GM18511 (cell line): ENCODE data around the gene AATF.

ENCODE experiments used
- ATAC-seq: cut with Tn5 transposase; IDR thresholded peaks from one replicate; pipeline ENCODE4 v1.9.1; 2021; ENCODE audit warnings: mild to moderate bottlenecking, moderate library complexity; ENCODE audit not compliant: unreplicated experiment

The AATF gene, protein sequence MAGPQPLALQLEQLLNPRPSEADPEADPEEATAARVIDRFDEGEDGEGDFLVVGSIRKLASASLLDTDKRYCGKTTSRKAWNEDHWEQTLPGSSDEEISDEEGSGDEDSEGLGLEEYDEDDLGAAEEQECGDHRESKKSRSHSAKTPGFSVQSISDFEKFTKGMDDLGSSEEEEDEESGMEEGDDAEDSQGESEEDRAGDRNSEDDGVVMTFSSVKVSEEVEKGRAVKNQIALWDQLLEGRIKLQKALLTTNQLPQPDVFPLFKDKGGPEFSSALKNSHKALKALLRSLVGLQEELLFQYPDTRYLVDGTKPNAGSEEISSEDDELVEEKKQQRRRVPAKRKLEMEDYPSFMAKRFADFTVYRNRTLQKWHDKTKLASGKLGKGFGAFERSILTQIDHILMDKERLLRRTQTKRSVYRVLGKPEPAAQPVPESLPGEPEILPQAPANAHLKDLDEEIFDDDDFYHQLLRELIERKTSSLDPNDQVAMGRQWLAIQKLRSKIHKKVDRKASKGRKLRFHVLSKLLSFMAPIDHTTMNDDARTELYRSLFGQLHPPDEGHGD

DNA sequence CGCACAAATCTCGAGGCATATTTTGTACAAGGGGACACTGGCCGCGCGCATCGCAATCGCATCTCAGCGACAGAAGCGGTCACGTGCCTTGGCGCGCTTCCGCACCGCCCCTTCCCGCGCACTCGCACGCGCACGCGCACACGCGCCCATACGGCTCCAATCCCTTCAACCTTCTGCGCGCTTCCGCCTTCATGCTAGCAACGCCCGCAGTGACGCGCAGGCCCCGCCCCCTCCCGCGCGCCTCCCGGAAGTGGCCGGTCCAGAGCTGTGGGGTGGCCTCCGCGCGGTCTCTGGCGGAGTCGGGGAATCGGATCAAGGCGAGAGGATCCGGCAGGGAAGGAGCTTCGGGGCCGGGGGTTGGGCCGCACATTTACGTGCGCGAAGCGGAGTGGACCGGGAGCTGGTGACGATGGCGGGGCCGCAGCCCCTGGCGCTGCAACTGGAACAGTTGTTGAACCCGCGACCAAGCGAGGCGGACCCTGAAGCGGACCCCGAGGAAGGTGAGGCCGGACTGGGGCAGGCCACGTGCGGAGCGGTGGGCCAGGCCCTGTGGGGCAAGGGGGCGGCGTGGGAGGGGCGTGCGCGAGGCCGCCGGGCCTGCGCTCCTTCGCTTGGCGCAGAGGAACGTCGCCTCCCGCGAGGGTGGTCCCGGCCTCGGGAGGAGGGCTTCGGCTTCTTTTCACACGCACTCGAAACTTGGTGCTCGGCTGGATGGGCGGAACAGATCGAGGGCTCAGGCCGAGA, at the start of gene AATF:
TSS of gene AATF (plus strand) at position 238 of the 744 bp plus-strand sequence. CDS start at position 410, 172 bp downstream.
- peak; percentile 94 for ATAC-seq

DNA sequence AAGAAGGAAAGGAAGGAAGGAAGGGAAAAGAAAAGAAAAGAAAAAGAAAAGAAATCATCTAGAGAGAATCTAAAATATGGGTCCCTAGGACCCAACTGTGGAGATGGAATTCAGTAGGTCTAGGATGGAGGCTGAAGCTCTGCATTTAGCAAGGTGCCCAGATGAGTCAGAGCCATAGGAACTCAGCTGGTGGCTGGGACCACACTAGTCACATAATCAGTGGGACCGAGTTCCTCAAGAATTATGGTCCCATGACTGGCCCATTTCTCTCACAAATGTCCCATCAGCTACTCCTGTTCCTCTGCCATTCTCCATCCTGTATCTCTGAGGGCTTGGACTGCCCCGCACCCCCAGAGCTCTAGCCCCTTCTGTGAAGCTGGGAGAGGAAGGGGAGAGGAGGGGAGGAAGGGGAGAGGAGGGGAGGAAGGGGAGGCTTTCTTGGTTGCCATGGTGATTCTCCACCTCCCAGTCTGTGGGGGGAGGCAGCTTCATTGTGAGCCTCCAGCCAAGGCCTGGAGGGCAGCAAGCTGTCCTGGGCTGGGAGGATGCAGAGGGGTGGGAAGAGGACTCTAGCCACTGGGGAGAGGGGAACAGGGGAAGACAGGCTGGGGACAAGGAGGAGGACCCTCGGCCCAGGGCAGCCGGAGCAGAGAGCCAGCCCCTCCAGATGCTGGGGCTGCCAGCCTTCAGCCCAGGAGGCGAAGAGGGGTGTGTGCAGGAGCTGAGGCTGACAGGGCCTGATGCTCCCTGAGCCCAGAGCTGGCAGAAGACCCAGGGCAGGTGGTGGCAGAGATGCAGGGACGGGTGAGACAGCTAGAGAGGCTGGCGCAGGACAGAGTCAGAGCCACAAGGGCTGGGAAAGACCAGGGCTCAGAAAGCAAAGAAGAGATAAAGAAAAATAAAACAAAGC, 49.2 kb upstream of the AATF start:
- no peak for ATAC-seq

GRCh38 chr17:36900160-36900512, 48.6 kb upstream of the AATF start:
- ATAC-seq: no peak

GRCh38 chr17:36901506-36901905, 47.2 kb upstream of the AATF start:
- no peak for ATAC-seq

- no peak for ATAC-seq
These were observed 41.3 kb upstream of the AATF start for GRCh38 chr17:36907407-36907806.

DNA sequence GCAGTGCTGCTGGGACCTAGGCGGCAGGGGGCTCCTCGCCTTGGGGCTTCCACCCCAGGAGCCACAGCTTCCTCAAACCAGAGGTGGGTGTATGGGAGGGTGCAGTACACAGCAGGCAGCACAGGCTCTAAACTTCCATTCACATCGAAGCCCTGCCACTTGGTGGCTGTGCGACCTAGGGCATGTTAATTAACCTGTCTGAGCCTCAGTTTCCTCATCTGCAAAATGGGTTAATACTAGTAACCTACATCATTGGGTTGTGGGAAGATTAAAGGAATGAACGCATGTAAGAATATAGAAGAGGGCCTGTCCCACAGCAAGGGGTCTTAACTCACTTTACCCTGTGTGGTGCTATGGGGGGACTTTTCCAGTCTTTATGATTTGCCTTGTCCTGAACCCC, 38.2 kb upstream of the AATF start:
- ATAC-seq: no peak

DNA sequence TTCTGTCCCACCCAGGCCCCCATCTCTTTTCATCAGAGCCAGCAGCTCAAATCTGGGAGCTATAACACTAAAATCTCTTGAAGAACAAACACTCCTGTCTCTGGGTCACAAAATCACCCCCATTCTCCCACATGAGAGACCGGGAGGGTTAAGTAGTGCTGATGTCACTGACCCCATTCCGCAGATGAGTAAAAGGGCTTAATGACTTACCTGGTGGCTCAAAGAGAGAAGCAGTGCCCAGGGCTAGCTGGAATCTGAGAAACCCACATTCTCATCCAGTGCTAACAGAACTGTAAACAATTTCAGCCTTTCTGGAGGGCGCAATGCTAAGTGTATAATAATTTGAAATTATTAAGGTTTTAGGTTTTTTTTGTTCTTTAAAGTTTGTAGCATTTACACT, 37.8 kb upstream of the AATF start:
- ATAC-seq: no peak

DNA sequence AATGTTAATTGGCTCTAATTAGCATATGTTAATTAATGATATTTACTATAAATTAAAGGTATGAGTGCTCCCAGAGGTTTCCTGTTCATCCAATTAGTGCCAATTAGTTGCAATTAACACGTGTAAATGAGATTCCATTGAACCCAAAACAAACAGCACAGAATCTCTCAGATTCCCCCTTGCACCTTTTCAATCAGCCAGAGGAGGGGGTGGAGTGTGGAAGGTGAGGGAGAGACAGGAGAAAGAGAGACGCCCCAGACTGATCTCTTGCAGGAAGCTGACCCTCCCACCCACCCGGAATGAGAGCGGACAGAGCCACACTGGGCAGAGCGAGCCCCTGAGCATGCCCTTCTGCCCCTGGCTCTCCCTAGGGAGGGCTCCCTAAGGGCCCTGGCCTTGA, 35.6 kb upstream of the AATF start:
- ATAC-seq: no peak

DNA sequence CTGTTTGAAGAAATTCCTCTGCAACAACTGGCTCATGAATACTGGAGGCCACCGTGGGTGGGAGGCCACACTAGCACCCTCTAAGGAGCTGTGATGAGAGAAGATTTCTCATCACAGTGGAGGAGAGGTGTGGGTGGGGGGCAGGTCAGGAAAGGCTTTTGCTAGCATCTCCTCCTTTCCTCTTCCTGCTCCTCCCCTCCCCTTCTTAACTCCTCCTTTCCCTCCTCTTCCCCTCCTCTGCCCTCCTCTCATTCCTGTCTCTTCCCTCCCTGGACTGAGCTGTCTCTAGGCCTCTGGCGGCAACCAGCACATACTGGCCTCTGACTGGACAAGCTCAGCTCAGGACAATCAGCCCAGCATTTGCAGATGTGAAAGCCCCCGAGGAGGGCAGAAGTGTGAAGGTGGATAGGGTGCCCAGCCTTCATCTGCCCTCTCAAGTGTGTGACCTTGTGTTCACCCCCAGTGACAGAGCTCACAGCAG, 30.5 kb upstream of the AATF start:
- no peak for ATAC-seq

GRCh38 chr17:36919407-36919968, 29.3 kb upstream of the AATF start:
- no peak for ATAC-seq

DNA sequence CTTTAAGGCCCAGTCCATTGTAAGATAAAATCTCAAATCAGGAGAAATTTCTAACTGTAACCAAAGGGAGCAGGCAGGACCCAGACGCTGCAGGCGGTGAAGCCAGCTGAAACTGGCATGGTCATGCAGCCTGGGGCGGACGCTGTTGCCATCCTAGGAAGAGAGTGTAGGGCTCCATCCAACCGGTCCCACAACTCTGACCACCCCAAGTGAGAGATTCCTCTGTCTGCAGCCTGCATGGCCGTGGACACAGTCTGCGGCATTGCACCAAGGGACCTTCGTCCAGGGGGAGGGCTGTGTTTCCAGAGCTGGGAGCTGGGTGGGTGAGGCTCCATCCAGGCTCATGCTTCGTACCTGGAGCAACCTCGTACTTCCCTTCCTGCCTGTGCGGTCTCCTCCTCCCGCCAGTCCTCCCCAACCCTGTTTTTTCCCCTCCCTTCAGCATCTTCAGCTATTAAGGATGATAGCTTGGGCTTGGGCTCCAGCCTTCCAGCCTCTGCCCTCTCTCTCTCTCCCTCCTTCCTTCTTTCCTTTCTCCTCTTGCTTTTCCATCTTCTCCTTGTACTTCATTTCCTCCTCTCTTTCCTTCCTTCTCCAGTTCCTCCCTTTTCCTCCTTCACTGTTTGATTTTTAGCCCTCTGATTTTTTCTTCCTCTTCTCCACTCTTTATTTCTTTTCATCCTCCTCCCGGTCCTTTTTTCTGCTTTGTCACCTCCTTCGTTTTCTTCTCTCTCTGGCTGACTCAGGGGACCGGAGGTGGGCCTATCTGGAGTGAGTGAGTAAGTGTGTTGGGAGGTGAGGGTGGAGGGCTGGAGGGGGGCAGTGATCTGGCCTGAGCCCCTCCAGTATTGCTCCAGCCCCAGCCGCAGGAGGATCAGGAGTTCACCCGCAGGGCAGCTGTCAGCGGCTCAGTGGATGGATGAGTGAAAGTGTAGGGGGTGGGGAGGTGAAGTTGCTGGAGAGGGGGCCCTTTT, 28.4 kb upstream of the AATF start:
- ATAC-seq: no peak

DNA sequence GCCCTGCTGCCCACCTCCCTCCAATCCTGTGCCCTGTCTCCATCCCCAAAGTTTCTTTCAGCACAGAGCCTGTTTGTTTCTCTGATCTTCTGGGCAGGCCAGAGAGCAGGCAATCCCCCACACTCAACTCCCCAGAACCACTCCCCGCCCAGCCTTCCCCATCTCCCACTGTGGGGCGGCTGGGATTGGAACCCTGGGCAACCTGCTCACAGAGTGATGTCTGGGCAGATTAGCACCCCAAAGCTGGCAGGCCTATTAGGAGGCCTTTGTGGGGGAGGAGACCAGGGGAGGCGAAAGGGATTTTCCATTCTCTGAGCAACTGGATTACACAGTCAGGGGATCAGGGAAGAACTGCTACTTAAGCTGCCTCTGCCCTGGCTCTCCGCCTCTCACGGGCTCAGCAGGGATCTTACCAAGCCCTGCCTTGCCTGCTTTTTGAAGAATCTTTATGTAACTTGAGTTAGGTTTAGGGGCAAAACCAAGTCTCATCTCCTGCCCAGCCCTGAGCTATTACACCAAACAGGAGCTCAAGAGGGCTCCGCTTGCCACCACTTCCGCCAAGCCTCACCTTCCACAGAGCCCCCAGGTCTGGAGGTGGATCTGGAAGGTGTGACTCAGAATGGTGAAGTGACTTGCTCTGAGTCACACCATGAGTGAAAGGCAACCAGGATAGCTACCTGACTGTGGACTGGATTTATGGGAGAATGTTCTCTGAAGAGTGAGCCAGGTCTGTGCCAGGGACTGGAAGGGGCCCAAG, 27.5 kb upstream of the AATF start:
- no peak for ATAC-seq

GRCh38 chr17:36922175-36922574, 26.6 kb upstream of the AATF start:
- ATAC-seq: no peak

DNA sequence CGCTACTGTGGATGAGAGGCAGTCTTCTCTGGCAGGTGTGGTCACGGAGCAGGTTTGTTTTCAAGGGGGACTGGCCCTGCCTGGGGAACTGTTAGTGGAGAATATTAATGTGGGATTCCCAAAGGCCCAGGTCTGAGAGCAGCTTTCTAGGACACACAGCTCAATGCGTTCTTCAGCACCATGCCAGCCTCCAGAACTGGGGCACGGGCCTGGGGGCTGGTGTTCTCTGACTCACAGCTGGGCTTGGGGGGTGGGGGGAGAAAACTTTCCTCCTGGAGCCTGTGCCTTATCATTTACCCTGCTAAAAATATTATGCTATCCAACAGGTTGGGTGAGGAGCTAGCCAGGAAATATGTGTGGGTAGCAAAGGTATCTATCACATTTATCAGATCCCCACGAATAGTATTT, 24.9 kb upstream of the AATF start:
- no peak for ATAC-seq

GRCh38 chr17:36926226-36926625, 22.5 kb upstream of the AATF start:
- no peak for ATAC-seq

GRCh38 chr17:36926701-36927100, 22.1 kb upstream of the AATF start:
- no peak for ATAC-seq

DNA sequence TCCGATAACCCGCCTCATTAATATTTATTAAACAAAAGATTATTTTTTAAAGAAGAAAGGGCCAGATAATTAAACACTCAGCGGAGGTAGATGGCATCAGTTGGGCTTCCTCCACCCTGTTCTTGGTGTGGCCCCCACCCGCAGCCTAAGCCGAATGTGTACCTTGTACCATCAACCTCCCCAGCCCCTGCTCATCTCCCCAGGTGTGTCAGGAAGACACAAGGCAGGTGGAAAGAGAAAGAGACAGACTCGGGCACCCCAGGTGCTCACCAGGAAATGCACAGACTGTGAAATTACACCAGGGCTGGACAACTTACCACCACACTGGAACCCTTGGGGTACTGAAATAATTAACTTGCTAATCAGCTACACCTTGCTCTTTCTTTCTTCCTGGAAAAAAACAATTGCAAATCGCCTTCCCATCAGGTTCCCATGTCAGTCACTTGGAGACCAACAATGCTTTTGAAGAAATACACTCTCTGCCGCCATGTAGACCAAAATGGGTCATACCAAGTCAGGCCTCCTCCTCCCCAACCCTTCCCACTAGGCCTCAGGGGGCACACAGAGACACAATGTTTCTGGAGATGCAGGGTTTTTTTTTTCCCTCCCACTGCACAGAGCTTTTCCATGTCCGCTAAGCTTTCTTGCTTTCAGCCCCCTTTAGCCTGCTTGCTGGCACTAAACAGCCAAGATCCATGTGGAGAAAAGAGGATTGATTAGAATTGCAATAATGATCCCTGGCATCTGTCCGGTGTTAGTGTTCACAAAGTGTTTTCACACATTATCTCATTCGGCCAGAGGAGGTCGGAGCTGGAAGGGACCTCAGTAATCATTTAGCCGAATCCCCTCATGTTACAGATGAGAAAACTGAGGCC, 20.0 kb upstream of the AATF start:
- no peak for ATAC-seq
